Mucosa of rectum (tissue), 2 donors: ENCODE measurements around the gene MGAT5B.

ENCODE experiments used
- H3K27ac ChIP-seq, 2 donors: one replicate each; pipeline ENCODE4 v1.7.0; 2013; ENCODE audit warnings: inconsistent platforms in 2 of 2, low read depth in 2 of 2, low read length in 2 of 2
- H3K27me3 ChIP-seq, 2 donors: one replicate each; pipeline ENCODE4 v1.7.0; 2013; ENCODE audit warnings: low read length in 2 of 2; ENCODE audit not compliant: control insufficient read depth in 2 of 2, insufficient read depth in 2 of 2
- H3K36me3 ChIP-seq, 2 donors: one replicate each; pipeline ENCODE4 v1.7.0; 2013; ENCODE audit warnings: low read length in 2 of 2; ENCODE audit not compliant: control insufficient read depth in 2 of 2, insufficient read depth in 2 of 2
- H3K4me1 ChIP-seq, 2 donors: one replicate each; pipeline ENCODE4 v1.7.0; 2013; ENCODE audit warnings: low read length in 2 of 2, mild to moderate bottlenecking in 1 of 2; ENCODE audit not compliant: control insufficient read depth in 2 of 2, insufficient read depth in 2 of 2
- H3K4me3 ChIP-seq, 2 donors: one replicate each; pipeline ENCODE4 v1.7.0; 2013; ENCODE audit warnings: low read length in 2 of 2
- H3K9ac ChIP-seq, 2 donors: one replicate each; pipeline ENCODE4 v1.7.0; 2013; ENCODE audit warnings: low read length in 2 of 2, low read depth in 1 of 2, mild to moderate bottlenecking in 1 of 2
- H3K9me3 ChIP-seq, 2 donors: one replicate each; pipeline ENCODE4 v1.7.0; 2013; ENCODE audit warnings: low read length in 2 of 2; ENCODE audit not compliant: control insufficient read depth in 2 of 2
- donor health status: healthy.
- donor health status: Normal muscosa, but diverticular disease.

The MGAT5B gene

DNA sequence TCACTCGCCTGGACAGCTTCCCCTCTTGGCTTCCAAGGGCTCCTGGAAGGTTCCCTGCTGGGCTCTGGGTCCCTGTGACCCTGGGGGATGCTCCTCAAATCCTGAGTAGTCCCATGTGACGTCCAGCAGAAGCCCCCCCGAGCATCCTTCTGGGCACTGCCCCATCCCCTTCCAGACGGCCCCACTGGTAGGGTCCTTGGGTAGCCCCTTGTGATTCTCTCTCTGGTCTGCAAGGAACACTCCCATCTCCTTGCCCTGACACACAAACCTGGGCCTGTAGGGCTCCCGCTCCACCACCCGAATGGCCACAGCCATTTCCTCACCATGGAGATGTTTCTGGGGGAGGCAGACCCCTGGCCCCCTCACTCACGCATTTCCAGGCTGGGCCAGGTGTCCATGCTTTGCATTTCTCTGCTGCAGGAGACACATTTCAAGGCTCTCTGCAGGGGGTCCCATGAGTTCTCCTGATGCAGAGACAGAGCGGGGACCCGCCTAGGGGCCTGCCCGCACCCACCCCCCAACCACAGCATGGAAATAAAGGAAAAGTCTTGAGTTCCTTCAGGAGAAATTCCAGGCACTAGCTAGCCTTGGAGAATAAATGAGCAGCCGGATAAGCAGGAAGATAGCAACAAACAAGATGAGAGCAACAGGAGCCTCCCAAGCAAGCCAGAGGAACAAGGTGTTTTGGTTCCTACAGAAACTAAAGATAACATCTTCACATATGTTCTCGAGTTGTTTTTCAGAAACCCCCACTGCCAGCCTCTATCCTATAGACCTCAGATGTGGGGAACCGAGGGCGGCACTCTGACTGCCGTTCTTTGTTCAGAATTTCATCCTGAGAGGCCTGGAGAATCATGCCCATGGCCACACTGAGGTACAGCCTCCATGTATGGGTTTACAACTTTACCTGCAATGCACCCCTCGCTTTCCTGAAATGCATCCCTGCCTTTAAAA lies 128.8 kb downstream of the MGAT5B start:
- H3K27me3 ChIP-seq = peaks cover 0 to 5% of the 10 kb centered on the region in 2 donors
- H3K36me3 ChIP-seq = no peaks in the 10 kb centered on the region
- H3K9me3 ChIP-seq = no peaks in the 10 kb centered on the region
- H3K4me3 ChIP-seq = no peak overlapping the region
- H3K27ac ChIP-seq = no peak overlapping the region
- H3K4me1 ChIP-seq = no peaks in the 10 kb centered on the region
- no peak overlapping the region for H3K9ac ChIP-seq

DNA sequence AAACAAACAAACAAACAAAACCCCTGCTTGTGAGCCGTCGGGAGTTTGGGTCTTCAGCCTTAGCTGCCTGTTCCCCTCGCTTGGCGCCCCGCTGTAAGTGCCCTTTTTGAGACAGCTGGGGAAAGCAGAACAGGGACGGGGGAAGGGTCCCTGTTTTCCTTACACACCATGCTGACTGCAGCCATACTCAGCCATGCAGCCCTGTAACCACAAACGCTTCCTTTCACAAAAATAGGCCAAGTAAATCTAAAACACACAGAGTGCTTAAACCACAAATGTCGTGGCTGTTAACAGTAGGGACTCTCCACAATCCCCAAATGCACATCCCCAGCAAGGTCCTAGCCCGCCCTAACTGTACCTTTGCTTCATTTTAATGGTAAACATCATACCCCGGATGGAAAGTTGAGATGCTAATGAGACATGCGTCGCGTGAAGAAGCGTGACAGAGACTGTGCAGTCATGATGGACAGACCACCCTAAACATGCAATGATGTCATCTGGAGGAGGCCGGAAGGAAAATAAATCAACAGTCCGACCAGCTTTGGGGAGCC lies 129.9 kb downstream of the MGAT5B start:
- no peaks in the 10 kb centered on the region for H3K36me3 ChIP-seq
- no peak overlapping the region for H3K4me3 ChIP-seq
- no peaks in the 10 kb centered on the region for H3K9me3 ChIP-seq
- H3K4me1 ChIP-seq = no peaks in the 10 kb centered on the region
- H3K9ac ChIP-seq = no peak overlapping the region
- peak overlapping the region in 1 of 2 donors; percentile 32 for H3K27ac ChIP-seq
- peaks cover 0 to 2% of the 10 kb centered on the region in 2 donors for H3K27me3 ChIP-seq

DNA sequence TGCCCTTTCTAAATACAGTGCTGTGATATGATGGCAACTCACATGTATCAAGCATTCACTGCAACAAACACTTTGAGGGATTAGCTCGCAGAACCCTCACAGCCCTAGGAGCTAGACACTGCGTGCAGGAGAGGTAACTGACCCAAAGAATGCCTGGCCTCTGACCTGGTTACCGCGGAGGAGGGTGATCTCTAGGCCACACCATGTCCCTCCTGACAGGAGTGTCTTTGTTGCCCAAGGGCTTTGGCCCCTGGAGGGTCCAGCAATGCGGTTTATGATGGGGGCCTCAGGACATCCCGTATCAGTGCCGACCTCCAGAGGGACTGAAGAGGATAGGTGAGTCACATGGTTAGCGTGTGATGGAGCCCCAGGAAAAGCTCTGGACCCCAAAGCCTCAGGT lies 130.6 kb downstream of the MGAT5B start:
- Histone ChIP-seq H3K27me3 (peaks cover 0 to 2% of the 10 kb centered on the region in 2 donors), H3K36me3 (no peaks in the 10 kb centered on the region), H3K4me3 (no peak overlapping the region), H3K9me3 (no peaks in the 10 kb centered on the region), H3K27ac (peak overlapping the region; percentile 9 to 32), H3K4me1 (no peaks in the 10 kb centered on the region), H3K9ac (no peak overlapping the region)
